B cell (primary cell): ENCODE results near the gene CCNE1. TPM values are rescaled to one million over a fixed set of nuclear protein-coding genes. Genes with fewer than 3 reads are reported as not detected.

Source experiments
- ATAC-seq: fragments of 200-7000 bp; cut with Tn5 transposase; one replicate; pipeline ENCODE4 v1.10.0; 2021; ENCODE audit warnings: low read depth, mild to moderate bottlenecking, moderate number of reproducible peaks, moderate library complexity
- CTCF ChIA-PET: fragments of 350-600 bp; sonication (Branson Sonifier 250); formaldehyde crosslinking; loops from one replicate; lab custom pipeline; 2021; ENCODE audit warnings: antibody characterized with exemption, inconsistent platforms; lab: Charles Lee
- POLR2A ChIA-PET: fragments of 350-600 bp; sonication (Branson Sonifier 250); formaldehyde crosslinking; loops from one replicate; lab custom pipeline; 2021; ENCODE audit warnings: antibody characterized with exemption; lab: Charles Lee
- DNase-seq: peaks from one replicate; pipeline ENCODE4 v3.0.0; 2013
- H2AFZ ChIP-seq: 2 replicates; pipeline ENCODE4 v1.6.1; 2012; ENCODE audit warnings: mild to moderate bottlenecking, low read depth, low read length; ENCODE audit not compliant: insufficient read depth, poor library complexity, severe bottlenecking
- H3K27ac ChIP-seq, 2 donors: 1 replicate in 1 of 2; 2 replicates in 1 of 2; pipeline ENCODE4 v1.5.1; 2012 to 2013; ENCODE audit warnings: low read length in 2 of 2, mild to moderate bottlenecking in 2 of 2, moderate library complexity in 1 of 2
- H3K27me3 ChIP-seq, 4 experiments: fragments of 200-600 bp in 1 of 4; sonication (generic) in 1 of 4; replicated peaks in 1 of 4; 1 replicate in 2 of 4; 2 replicates in 2 of 4; pipeline versions ENCODE4 v1.6.1 to v1.7.0; 2013 to 2016; ENCODE audit warnings: low read length in 3 of 4, mild to moderate bottlenecking in 2 of 4, mixed read lengths in 1 of 4, moderate library complexity in 1 of 4; ENCODE audit not compliant: insufficient read depth in 4 of 4, control insufficient read depth in 3 of 4; ENCODE audit errors: control extremely low read depth in 1 of 4
- H3K36me3 ChIP-seq, 2 experiments: replicated peaks in 1 of 2; 1 replicate in 1 of 2; 2 replicates in 1 of 2; pipeline versions ENCODE4 v1.6.1 to v1.7.1; 2013; ENCODE audit warnings: low read length in 1 of 2; ENCODE audit not compliant: insufficient read depth in 2 of 2, control insufficient read depth in 1 of 2; ENCODE audit errors: control extremely low read depth in 1 of 2, extremely low read depth in 1 of 2
- H3K4me1 ChIP-seq, 2 donors: fragments of 200-600 bp in 1 of 2; sonication (generic) in 1 of 2; 1 replicate in 1 of 2; 2 replicates in 1 of 2; pipeline versions ENCODE4 v1.5.1 to v1.6.1; 2013 to 2017; ENCODE audit warnings: low read length in 2 of 2; ENCODE audit not compliant: control insufficient read depth in 2 of 2, insufficient read depth in 2 of 2
- H3K4me2 ChIP-seq: replicated peaks from 2 replicates; pipeline ENCODE3; 2012; ENCODE audit warnings: mild to moderate bottlenecking, low read depth, low read length; ENCODE audit not compliant: poor library complexity, severe bottlenecking
- H3K4me3 ChIP-seq, 5 experiments: fragments of 200-600 bp in 1 of 5; sonication (generic) in 1 of 5; 1 replicate in 3 of 5; 2 replicates in 2 of 5; pipeline versions ENCODE4 v1.5.1 to v1.7.0; 2011 to 2016; ENCODE audit warnings: low read length in 4 of 5, mild to moderate bottlenecking in 4 of 5, low read depth in 2 of 5, control low read depth in 1 of 5, moderate library complexity in 1 of 5; ENCODE audit not compliant: insufficient read depth in 1 of 5; ENCODE audit errors: control extremely low read depth in 1 of 5, extremely low read depth in 1 of 5
- H3K79me2 ChIP-seq: fragments of 200-600 bp; sonication (generic); one replicate; pipeline ENCODE4 v1.6.0; 2016; ENCODE audit warnings: low read length; ENCODE audit not compliant: control insufficient read depth, insufficient read depth
- H3K9ac ChIP-seq: fragments of 200-600 bp; sonication (generic); 2 replicates; pipeline ENCODE4 v1.6.1; 2017; ENCODE audit warnings: mild to moderate bottlenecking, low read length, moderate library complexity
- H3K9me3 ChIP-seq, 3 donors: one replicate each; pipeline versions ENCODE4 v1.6.1 to v1.7.1; 2013; ENCODE audit warnings: low read length in 2 of 3; ENCODE audit not compliant: control insufficient read depth in 2 of 3, insufficient read depth in 1 of 3; ENCODE audit errors: control extremely low read depth in 1 of 3
- H4K20me1 ChIP-seq: 2 replicates; pipeline ENCODE4 v1.6.0; 2012; ENCODE audit warnings: mild to moderate bottlenecking, low read length; ENCODE audit not compliant: insufficient read depth, control insufficient read depth, poor library complexity, severe bottlenecking
- H3K27ac Mint-ChIP-seq: one replicate; pipeline ENCODE4 v1.8.0; 2021; ENCODE audit warnings: mixed read lengths
- H3K27me3 Mint-ChIP-seq: one replicate; pipeline ENCODE4 v1.8.0; 2021; ENCODE audit warnings: mixed read lengths
- H3K4me1 Mint-ChIP-seq: one replicate; pipeline ENCODE4 v1.8.0; 2021; ENCODE audit warnings: mixed read lengths
- H3K4me3 Mint-ChIP-seq: one replicate; pipeline ENCODE4 v1.8.0; 2021; ENCODE audit warnings: mixed read lengths
- H3K9me3 Mint-ChIP-seq: one replicate; pipeline ENCODE4 v1.8.0; 2022; ENCODE audit warnings: mixed read lengths; ENCODE audit not compliant: insufficient read depth
- CTCF ChIP-seq: fragments of 200-600 bp; IDR thresholded peaks from one replicate; pipeline ENCODE4 v1.8.0; 2022; ENCODE audit warnings: antibody characterized with exemption, mild to moderate bottlenecking
- EZH2 ChIP-seq: IDR thresholded peaks from 2 replicates; pipeline ENCODE4 v1.6.1; 2012; ENCODE audit warnings: borderline replicate concordance, low read depth, mild to moderate bottlenecking, moderate library complexity, low read length; ENCODE audit not compliant: insufficient read depth, poor library complexity, severe bottlenecking
- WGBS: methylation state at CpG from one replicate; pipeline ENCODE4 v1.1.5; 2013; ENCODE audit warnings: missing lambda C conversion rate; ENCODE audit not compliant: insufficient coverage; 5-methylcytosine and 5-hydroxymethylcytosine counted together
- intact Hi-C: fragments of 100-400 bp; cut with micrococcal nuclease; formaldehyde crosslinking; loops from one replicate; pipeline ENCODE4 v1.10.0; 2022
- polyA plus RNA-seq: library from polyadenylated mRNA; depleted of rRNA; stranded (reverse); fragments of >200 nt; gene quantifications from 2 replicates; pipeline ENCODE4 v1.2.3, GENCODE V29; 2012
- total RNA-seq, 2 donors: library from RNA; stranded (reverse); fragments of 120-200 nt in 1 of 2; gene quantifications; 1 replicate in 1 of 2; 2 replicates in 1 of 2; pipeline versions ENCODE4 v1.2.3 to v1.2.4, GENCODE V29; 2013 to 2022

The CCNE1 gene
- total and polyA plus RNA-seq, 2 donors (not counting 1 experiment from before 2014, with no cell fraction given), result 2.5 to 2.8 TPM

GRCh38 chr19:29858621-29859020 lies 46.8 kb downstream of the CCNE1 start:
- no peaks in the 10 kb centered on the region for H3K4me1 Mint-ChIP-seq
- Histone ChIP-seq H3K9me3 (peaks cover 0 to 2% (median 0%) of the 10 kb centered on the region in 3 donors), H3K9ac (no peak overlapping the region), H3K79me2 (no peaks in the 10 kb centered on the region), H2AFZ (no peak overlapping the region), H3K27me3 (peaks cover 0 to 14% (median 7%) of the 10 kb centered on the region in 4 experiments), H3K27ac (no peak overlapping the region), H3K36me3 (no peaks in the 10 kb centered on the region), H3K4me2 (no peak overlapping the region), H3K4me1 (peaks cover 0 to 4% of the 10 kb centered on the region in 2 donors), H3K4me3 (no peak overlapping the region), H4K20me1 (no peaks in the 10 kb centered on the region)
- no peaks in the 10 kb centered on the region for H3K9me3 Mint-ChIP-seq
- intact Hi-C loops, result no loop called here
- ChIA-PET CTCF (interaction anchor here (0.5 to 2.0 kb wide), 15 partner anchors 9 to 791 kb away, joined by 3 to 9 read pairs (median 4); partner anchors contain the start of gene URI1), POLR2A (interaction anchor here (1.1 kb wide), 1 partner anchor 13 kb away, joined by 3 read pairs; no protein-coding TSS in a partner anchor)
- no peak overlapping the region for H3K27ac Mint-ChIP-seq
- no peak for DNase-seq
- WGBS, result 40% methylated on average over 9 of the region's 13 CpGs
- H3K4me3 Mint-ChIP-seq, result no peak overlapping the region
- peaks cover 23% of the 10 kb centered on the region for H3K27me3 Mint-ChIP-seq
- TF ChIP-seq EZH2 (no peak), CTCF (no peak)
- ATAC-seq, result no peak

- Mint-ChIP-seq H3K9me3 (no peaks in the 10 kb centered on the region), H3K27me3 (peaks cover 19% of the 10 kb centered on the region), H3K27ac (no peak overlapping the region), H3K4me1 (no peaks in the 10 kb centered on the region), H3K4me3 (no peak overlapping the region)
- Histone ChIP-seq H3K4me2 (no peak overlapping the region), H3K79me2 (no peaks in the 10 kb centered on the region), H3K27ac (no peak overlapping the region), H3K27me3 (peaks cover 0 to 19% (median 5%) of the 10 kb centered on the region in 4 experiments), H4K20me1 (no peaks in the 10 kb centered on the region), H3K4me3 (no peak overlapping the region), H3K9me3 (peaks cover 0 to 2% (median 0%) of the 10 kb centered on the region in 3 donors), H3K36me3 (no peaks in the 10 kb centered on the region), H3K9ac (no peak overlapping the region), H3K4me1 (peaks cover 0 to 4% of the 10 kb centered on the region in 2 donors), H2AFZ (no peak overlapping the region)
- ATAC-seq (no peak), DNase-seq (no peak)
- 93% methylated on average over 3 of the region's 3 CpGs for whole genome bisulfite sequencing
- intact Hi-C loops, result no loop called here
- POLR2A ChIA-PET, result no interaction called here
- TF ChIP-seq EZH2 (no peak), CTCF (no peak)
- CTCF ChIA-PET, result interaction anchor here (0.7 to 0.9 kb wide), 2 partner anchors 10 to 190 kb away, joined by 3 read pairs; no protein-coding TSS in a partner anchor
Measured at GRCh38 chr19:29860492-29860891, 48.7 kb downstream of the CCNE1 start.
